HG02852 (cell line): Measurements from ENCODE around the gene GDAP2.

ENCODE experiments used
- ATAC-seq: cut with Tn5 transposase; IDR thresholded peaks from one replicate; pipeline ENCODE4 v1.9.1; 2021; ENCODE audit warnings: mild to moderate bottlenecking, moderate library complexity; ENCODE audit not compliant: unreplicated experiment

Gene GDAP2

GRCh38 chr1:117843791-117844190, 85.6 kb downstream of the GDAP2 start:
- ATAC-seq: no peak

DNA sequence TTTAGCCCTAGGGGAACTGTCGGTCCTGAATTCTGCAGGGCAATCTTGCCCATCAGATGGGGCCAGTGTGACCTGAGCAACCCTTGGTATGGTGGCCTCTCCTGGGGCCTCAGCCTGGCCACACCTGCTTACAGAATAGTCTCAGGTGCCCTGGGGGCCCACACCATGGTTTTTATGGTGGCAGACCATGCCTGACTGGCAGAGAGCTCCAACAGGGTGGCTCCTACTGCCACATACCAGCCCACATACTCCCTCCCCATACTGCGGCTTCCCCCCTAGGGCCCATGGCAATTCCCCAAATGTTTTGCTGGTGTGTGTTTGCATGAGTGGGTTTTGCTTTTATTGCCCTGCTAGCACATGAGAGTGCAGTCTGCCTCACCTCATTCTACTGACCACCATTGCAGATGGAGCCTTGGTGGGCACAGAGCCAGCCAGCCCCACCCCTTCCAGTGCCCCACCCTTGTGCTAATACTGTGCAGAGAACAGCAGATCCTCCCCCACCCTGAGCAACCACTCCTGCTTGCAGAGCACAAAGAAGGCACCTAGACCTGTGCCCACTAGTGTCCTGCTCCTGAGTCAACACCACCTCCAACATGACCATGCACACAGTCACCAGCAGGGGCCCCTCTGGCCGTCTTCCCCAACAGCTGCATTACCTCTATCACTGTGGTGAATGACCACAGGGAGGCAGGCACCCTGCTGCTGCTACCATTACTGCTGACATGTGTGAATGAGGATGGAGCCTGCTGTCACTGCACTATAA, 86.8 kb downstream of the GDAP2 start:
- no peak for ATAC-seq

- no peak for ATAC-seq
Observed at GRCh38 chr1:117841117-117841650, 88.2 kb downstream of the GDAP2 start.

DNA sequence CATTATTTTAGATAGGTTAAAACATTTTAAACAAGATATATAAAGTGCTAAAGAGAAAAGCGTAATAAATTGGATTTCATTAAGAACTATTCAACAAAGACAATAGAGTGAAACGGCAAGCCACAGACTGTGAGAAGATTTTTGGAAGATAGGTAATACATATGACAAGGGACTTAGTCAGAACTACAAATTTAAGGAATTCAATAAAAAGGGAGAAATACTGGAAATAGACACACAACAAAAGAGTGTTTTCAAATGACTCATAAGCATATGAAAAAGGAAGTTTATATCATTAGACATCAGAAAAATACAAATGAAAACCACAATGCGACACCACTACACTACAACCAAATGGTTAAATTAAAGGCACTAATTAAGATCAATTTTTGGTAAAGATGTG, 90.5 kb downstream of the GDAP2 start:
- no peak for ATAC-seq

- ATAC-seq: no peak
Observed at GRCh38 chr1:117836069-117836468, 93.4 kb downstream of the GDAP2 start.

GRCh38 chr1:117834416-117834815, 95.0 kb downstream of the GDAP2 start:
- no peak for ATAC-seq

DNA sequence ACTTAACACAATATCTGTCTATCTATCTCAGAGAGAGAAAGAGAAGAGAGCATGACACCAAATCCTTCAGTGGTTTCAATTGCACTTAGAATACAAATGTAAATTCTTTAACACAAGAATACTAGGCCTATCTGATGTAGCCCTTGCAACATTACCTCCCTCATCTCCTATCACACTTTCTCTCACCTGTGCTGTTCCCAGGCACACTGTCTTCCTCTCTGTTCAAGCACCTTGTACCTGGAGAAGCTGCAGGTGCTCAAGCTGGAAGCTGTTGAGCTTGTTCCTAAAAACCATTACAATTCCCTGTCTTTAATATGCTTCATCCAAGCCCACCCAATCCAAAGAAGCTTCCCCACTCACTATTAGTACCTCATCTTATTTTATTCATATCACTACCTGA, 97.0 kb downstream of the GDAP2 start:
- no peak for ATAC-seq

GRCh38 chr1:117830222-117830621, 99.2 kb downstream of the GDAP2 start:
- no peak for ATAC-seq

- ATAC-seq: no peak
Observed at GRCh38 chr1:117828201-117828600, 101.2 kb downstream of the GDAP2 start.

DNA sequence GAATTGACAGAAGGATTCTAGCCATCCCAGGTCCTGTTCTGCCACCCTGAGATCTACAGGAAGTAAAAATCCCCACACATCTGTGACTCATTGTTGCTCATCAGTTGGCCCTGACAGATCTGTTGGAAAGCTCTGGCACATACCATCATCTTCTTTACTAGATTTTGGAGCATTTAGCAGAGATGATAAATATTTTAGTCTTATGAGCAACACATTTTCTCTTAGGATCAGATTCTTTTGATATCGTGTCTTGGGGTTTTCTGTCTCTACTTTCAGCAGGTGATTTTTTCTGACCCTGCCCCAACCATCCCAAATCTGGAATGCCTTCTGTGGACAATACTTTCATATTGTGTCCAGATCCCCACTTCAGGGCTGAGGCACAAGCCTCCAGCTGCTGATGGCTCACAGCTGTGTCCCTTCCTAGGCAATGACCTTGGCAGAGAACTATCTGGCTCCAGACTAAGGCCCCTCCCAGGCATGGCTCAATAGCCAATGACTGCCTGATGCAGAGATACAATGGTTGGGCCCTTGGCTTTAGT, 102.8 kb downstream of the GDAP2 start:
- ATAC-seq: no peak

DNA sequence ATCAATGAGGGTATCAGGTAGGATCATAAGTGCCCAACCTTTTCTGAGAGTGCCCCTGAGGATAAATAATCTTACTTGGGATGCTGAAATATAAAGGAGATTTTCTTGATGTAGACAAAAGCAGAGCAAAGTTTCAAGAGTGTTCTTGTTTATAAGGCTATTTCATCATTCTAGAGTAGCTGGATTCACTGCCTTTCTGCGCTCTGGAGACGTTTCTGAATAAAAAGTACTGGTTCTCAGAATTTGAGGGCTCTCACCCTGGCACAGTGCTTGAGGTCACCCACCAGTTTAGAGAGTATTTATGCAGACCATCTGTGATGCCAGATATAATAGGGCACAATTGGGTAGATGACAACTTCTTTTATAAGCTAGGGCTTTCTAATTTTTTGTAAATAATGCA, 103.3 kb downstream of the GDAP2 start:
- ATAC-seq: no peak

DNA sequence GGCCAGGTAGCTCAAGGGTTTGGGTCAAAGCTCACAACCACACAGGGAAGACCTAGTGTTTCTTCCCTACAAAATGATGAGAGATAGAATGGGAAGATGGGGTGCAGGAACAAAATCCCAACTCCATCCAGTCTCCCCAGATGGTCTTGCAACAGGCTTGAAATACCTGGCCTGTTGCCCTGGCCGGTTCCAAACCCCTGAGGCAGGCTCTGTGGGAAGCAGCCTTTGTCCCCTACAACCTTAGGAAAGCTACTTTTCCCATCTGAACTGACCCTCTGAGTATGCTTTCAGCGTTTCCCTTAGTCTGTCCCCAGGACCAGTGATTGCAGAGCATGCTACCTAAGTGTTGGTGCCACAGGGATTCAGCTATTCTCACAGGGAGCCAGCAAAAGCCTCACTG, 104.0 kb downstream of the GDAP2 start:
- ATAC-seq: no peak

GRCh38 chr1:117824616-117825015, 104.8 kb downstream of the GDAP2 start:
- no peak for ATAC-seq

GRCh38 chr1:117821774-117822482, 107.5 kb downstream of the GDAP2 start:
- ATAC-seq: no peak

- no peak for ATAC-seq
Observed at GRCh38 chr1:117821382-117821755, 108.1 kb downstream of the GDAP2 start.

GRCh38 chr1:117820694-117821381, 108.6 kb downstream of the GDAP2 start:
- ATAC-seq: no peak

DNA sequence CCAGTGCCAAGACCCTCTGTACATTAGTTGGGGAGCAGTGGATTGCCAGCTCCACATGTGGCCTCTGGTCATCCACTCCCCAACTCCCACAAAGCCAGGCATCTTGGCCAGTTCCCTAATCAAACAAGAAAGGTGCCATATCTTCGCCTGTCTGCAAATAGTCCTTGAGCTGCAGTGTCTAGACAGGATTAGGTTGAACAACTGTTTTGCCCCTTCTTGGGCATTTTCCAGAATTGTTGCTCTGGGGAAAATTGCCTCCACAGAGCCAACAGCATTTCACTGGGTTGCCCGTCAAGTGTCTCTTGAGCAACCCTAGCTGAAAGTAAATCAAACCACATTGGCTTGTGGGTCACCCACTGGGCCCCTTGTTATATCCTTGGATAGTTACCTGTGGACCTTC, 109.3 kb downstream of the GDAP2 start:
- ATAC-seq: no peak

- ATAC-seq: no peak
Observed at GRCh38 chr1:117819301-117819700, 110.1 kb downstream of the GDAP2 start.

DNA sequence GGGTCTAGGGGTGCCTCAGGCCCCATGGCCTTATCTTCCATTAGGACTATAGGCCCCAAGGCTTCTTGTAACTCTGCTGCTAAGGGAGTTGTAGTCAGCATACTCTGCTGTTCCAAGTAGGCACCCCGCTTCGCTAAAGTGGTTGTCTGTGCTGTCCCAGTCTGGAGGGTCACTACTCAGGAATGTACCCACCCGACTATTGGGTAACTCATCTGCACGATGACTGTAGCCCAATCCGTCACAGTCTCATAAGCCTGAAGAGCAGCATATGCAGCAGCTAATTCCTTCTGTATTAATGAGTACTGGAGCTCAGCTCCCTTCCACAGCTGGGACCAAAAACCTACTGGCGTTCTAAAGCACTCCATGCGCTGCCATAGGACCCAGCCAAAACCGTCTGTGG, 111.0 kb downstream of the GDAP2 start:
- ATAC-seq: no peak

- ATAC-seq: no peak
Observed at GRCh38 chr1:117817629-117818028, 111.8 kb downstream of the GDAP2 start.

DNA sequence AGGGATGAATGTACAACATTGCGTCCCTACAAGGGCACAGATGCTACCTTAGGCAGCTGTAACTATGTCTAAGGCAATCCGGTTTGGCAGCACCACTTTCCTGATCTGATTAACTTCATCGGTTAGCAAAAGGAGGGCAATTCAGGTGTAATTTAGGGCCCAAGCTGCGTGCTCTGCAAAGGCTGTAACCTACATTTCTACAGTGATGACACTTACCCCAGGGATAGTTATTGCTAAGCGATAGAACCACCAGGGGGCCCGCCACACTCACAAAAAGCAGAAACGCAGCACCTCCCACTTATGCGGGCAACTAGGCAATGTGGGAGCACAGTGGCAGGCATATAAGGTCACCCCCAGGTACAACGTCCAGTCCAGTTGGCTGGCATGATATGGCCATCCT, 113.5 kb downstream of the GDAP2 start:
- ATAC-seq: no peak
